CD4-positive, alpha-beta T cell treated with Interferon alpha-2 for 1 hour (primary cell): ENCODE data around the gene CARD11.
"Not testable (repeated sequence)": the region's sequence is repeated elsewhere in the genome, so short reads cannot be mapped to it uniquely, and the experiment has no call there.

ENCODE experiments used
- DNase-seq, 2 donors: peaks; one replicate each; pipeline ENCODE4 v3.0.0-alpha.2; 2020 to 2022

CARD11 gene

DNA sequence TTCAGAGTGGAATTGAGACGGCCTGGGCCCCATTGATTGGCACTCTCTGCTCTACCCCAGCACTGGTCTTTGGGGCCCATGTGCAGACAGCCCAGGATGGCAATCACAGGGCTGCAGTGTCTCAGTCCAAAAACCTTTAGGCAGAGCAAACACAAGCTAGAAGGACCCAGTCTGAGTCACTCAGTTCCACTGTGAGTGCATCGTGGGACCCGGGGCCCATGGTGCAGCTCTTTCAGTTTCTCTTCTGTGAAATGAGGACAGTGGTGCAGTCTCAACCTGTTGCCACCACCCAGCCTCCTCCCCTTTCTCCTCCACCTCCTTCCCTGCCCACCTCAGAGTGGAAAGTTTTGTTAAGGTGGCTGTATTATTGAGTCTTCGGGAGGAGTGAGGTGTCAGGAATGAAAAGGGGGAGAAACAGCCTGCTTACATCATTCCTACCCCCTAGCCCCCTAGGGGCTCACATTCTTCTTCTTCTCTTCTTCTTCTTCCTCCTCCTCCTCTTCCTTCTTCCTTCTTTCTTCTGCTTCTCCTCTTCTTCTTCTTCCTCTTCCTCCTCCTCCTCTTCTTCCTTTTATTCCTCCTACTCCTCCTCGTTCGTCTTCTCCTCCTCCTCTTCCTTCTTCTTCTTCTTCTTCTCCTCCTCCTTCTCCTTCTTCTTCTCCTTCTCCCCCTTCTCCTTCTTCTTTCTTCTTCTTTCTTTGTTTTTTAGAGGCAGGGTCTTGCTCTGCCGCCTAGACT is 19.5 kb upstream of the CARD11 start:
- DNase-seq, result peak; percentile 74 to 84

DNA sequence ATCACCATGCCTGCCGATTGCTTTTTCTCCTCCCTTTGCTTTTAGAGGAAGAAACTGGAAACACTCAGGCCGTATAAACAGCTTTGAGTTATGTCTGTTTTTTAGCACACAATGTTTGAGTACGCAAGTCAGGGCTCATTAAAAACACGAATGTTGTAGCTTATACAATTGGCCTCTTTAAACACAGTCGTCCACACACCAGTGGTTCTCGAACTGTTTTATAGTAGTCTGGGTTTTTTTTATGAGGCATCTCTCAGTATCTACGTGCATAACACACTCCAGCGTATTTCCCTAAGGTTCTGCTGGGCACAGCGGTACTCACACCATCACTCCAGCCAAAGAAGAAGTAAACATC is 13.4 kb upstream of the CARD11 start:
- DNase-seq, result no peak

DNA sequence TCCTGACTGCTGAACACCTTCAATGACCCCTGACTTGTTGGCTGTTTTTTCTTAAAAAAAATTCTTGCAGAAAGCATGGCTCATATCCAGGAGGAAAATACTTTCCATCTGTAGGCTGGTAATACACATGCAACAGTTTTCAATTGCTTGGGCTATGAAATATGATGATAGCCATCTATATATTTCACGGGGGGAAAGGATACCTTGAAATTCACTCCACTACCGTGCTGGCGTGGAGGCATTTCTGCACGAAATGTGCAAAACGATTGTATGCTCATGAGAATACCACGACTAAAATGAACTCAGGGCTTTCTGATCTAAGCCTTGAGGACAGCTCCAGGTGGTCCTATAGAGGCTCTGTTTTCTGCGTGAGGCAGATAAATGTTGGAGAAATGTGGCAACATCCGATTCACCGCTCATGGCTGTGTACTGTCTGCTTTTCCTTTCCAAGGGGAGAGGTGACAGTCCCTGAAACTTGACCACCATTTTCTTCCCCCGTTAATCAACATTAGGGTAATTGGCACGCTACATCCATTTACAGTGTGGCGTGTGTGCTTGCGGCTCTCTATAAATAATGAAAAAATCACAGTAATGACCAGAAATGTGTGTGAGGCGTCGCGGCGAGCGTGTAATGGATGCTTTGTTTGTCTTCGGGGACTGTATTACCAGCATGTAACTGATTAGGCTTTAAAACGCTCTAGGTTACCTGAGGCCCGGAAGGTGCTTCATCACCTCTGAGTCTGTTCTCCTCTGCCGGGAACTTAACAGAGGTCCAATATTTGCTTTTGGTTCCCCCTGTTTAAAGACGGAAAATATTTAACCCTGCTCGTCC is 12.8 kb upstream of the CARD11 start:
- DNase-seq, result no peak

- no peak for DNase-seq
Measured at GRCh38 chr7:3055626-3056025, 12.0 kb upstream of the CARD11 start.

- DNase-seq, result peak; percentile 59 to 72
Measured at GRCh38 chr7:3042861-3043489, 692 bp downstream of the CARD11 start.

GRCh38 chr7:3041986-3042675 is 1.5 kb downstream of the CARD11 start:
- no peak for DNase-seq

- DNase-seq, result no peak
Measured at GRCh38 chr7:3039787-3040186, 3.9 kb downstream of the CARD11 start.

DNA sequence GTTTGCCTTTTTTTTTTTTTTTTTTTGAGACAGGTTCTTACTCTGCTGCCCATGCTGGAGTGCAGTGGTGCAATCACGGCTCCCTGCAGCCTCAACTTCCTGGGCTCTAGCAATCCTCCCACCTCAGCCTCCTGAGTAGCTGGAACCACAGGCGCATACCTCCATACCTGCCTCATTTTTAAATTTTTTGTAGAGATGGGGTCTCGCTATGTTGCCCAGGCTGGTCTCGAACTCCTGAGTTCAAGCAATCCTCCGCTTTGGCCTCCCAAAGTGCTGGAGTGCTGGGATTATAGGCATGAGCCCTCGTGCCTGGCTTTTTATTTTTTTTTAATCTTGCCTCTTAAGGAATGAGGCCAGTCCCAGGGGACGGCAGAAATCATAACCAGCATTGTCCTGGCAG is 5.7 kb downstream of the CARD11 start:
- not testable (repeated sequence) for DNase-seq

- no peak for DNase-seq
Measured at GRCh38 chr7:3037259-3037658, 6.4 kb downstream of the CARD11 start.

GRCh38 chr7:3034591-3035150 is 9.0 kb downstream of the CARD11 start:
- no peak for DNase-seq

- DNase-seq, result no peak
Measured at GRCh38 chr7:3033581-3033980, 10.1 kb downstream of the CARD11 start.

GRCh38 chr7:3033136-3033535 is 10.5 kb downstream of the CARD11 start:
- no peak for DNase-seq

DNA sequence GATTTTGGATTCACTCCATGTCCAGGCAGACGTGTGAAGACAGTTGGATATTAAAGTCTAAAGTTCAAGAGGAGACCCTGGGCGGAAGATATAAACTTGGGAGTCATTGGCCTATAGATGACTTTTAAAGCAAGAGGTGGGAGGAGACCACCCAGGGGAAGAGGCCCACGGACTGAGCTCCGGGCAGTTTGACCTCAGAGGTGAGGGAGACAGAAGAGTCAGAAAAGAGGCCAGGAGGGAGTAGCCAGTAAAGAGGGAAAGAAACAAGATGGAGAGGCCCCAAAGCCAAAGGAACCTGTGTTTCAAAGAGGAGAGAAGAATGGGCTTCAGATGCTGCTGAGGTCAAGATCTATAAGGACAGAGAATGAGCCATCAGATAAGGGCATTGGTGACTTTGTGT is 11.4 kb downstream of the CARD11 start:
- no peak for DNase-seq

DNA sequence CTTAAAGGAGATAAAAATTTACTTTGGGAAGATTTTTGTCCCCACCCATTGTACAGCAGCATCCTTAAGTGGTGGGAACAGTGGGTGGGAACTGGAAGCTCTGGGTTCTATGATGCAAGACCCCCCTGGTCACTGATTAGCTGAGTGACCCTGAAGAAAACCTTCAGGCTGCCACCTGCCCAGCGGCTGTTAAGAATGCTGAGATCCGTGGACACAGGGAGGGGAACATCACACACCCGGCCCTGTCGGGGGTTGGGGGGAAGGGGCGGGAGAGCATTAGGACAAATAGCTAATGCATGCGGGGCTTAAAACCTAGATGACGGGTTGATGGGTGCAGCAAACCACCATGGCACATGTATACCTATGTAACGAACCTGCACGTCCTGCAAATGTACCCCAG is 14.5 kb downstream of the CARD11 start:
- DNase-seq, result no peak

- DNase-seq, result no peak
Measured at GRCh38 chr7:3028758-3029093, 14.9 kb downstream of the CARD11 start.

GRCh38 chr7:3028071-3028757 is 15.5 kb downstream of the CARD11 start:
- DNase-seq, result no peak

DNA sequence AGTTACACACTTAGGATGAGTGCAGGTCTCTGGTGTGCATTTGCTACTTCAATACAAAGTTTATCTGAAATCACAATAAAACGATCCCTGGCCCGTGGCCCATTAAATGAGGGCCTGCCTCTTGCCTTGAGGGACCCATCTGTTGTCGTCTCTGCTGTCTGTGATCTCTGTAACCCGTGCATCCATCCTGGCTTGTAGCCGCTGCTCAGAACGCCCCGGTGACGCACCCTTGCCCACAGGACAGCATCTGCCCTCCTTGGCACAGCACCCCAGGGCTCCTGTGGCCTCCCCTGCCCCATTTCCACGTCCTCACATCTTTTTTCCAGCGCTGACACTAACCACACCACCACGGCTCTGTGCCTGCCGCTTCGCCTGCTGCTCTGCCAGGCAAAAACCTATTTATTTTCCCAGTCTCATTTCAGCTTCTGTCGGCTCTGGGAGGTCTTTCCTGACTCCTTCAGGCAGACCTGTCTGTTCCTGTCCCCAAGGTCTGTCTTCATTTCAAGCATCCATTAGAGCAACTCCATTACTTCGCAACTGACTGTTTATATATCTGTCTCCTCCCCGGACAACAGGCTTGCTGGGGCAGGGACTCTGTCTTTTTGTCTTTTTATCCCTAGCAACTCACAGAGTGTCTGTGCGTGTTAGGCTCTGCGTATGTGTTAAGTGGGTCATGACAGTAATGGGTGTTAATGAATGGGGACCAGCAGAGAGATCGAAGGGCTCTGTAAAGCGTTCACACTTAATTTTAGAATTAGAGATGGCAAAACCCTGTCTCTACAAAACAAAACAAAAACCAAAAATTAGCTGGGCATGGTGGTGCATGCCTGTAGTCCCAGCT is 16.4 kb downstream of the CARD11 start:
- no peak for DNase-seq

- no peak for DNase-seq
Measured at GRCh38 chr7:3025616-3026015, 18.1 kb downstream of the CARD11 start.

GRCh38 chr7:3021825-3022224 is 21.8 kb downstream of the CARD11 start:
- no peak for DNase-seq

DNA sequence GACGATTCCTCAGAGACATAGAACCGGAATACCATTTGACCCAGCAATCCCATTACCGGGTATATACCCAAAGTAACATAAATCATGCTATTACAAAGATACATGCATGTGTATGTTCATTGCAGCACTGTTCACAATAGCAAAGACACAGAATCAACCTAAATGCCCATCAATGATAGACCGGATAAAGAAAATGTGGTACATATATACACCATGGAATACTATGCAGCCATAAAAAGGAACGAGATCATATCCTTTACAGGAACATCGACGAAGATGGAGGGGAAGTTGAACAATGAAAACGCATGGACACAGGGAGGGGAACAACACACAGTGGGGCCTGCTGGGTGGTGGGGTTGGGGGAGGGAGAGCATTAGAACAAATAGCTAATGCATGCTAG is 22.4 kb downstream of the CARD11 start:
- not testable (repeated sequence) for DNase-seq

- no peak for DNase-seq
Measured at GRCh38 chr7:3020416-3020815, 23.3 kb downstream of the CARD11 start.

DNA sequence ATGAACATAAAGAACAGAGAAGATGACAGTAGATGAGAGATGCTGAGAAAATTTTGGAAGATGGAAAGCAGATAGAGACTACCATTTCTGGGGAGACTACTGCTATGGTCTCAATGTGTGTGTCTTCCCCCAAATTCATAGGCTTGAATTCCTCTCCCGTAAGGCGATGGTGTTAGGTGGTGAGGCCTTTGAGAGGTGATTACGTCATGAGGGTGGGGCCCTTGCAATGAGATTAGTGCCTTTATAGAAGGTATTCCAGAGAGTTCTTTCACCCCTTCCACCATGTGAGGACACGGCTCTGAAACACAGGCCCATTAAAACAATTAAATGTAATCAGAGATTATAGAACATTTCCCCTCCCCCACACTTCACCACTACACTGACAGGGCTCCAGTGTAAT is 23.9 kb downstream of the CARD11 start:
- DNase-seq, result no peak
